H9 (cell line): ENCODE measurements around the gene NINJ1. TPM values are rescaled to one million over a fixed set of nuclear protein-coding genes. Genes with fewer than 3 reads are reported as not detected.
A peak's percentile ranks its signal among the peaks of the same experiment; 100 is the strongest.

Experiments used
- DNase-seq: peaks from one replicate; pipeline ENCODE4 v3.0.0-alpha.2; 2017
- H2AFZ ChIP-seq: one replicate; pipeline ENCODE4 v1.6.1; 2013; ENCODE audit warnings: mild to moderate bottlenecking, low read length, control low read depth, moderate library complexity
- H2AK5ac ChIP-seq: 2 replicates; pipeline ENCODE4 v1.6.1; 2013; ENCODE audit warnings: low read length, control low read depth, mixed read lengths; ENCODE audit not compliant: insufficient read length
- H2BK120ac ChIP-seq: one replicate; pipeline ENCODE4 v1.6.1; 2013; ENCODE audit warnings: low read depth, mild to moderate bottlenecking, low read length, control low read depth, inconsistent platforms; ENCODE audit not compliant: poor library complexity, severe bottlenecking
- H2BK12ac ChIP-seq: 2 replicates; pipeline ENCODE4 v1.6.1; 2013; ENCODE audit warnings: low read length, control low read depth, mixed read lengths, low read depth; ENCODE audit not compliant: insufficient read length
- H2BK15ac ChIP-seq: 2 replicates; pipeline ENCODE4 v1.6.1; 2013; ENCODE audit warnings: low read depth, low read length, control low read depth
- H2BK20ac ChIP-seq: one replicate; pipeline ENCODE4 v1.6.1; 2013; ENCODE audit warnings: low read depth, mild to moderate bottlenecking, low read length, control low read depth, inconsistent platforms; ENCODE audit not compliant: poor library complexity, severe bottlenecking
- H2BK5ac ChIP-seq: 2 replicates; pipeline ENCODE4 v1.6.1; 2013; ENCODE audit warnings: low read length, control low read depth, mixed read lengths; ENCODE audit not compliant: insufficient read length
- H3K14ac ChIP-seq: 2 replicates; pipeline ENCODE4 v1.6.1; 2013; ENCODE audit warnings: low read length, control low read depth; ENCODE audit not compliant: insufficient read depth
- H3K18ac ChIP-seq: 2 replicates; pipeline ENCODE4 v1.6.1; 2013; ENCODE audit warnings: low read depth, mild to moderate bottlenecking, mixed read lengths, low read length, control low read depth; ENCODE audit not compliant: insufficient read length
- H3K23ac ChIP-seq: 2 replicates; pipeline ENCODE4 v1.6.1; 2013; ENCODE audit warnings: low read length, control low read depth, mixed read lengths, low read depth; ENCODE audit not compliant: insufficient read length
- H3K23me2 ChIP-seq: 2 replicates; pipeline ENCODE4 v1.6.1; 2013; ENCODE audit warnings: low read depth, mild to moderate bottlenecking, mixed read lengths, low read length, control low read depth; ENCODE audit not compliant: insufficient read length, poor library complexity, severe bottlenecking
- H3K27ac ChIP-seq: 2 replicates; pipeline ENCODE4 v1.5.1; 2013; ENCODE audit warnings: low read length, control low read depth, mixed read lengths, low read depth; ENCODE audit not compliant: insufficient read length
- H3K27me3 ChIP-seq: 2 replicates; pipeline ENCODE4 v1.6.1; 2013; ENCODE audit warnings: low read length, control low read depth, inconsistent platforms; ENCODE audit not compliant: insufficient read depth
- H3K4ac ChIP-seq: 2 replicates; pipeline ENCODE4 v1.6.1; 2013; ENCODE audit warnings: low read depth, mild to moderate bottlenecking, control low read depth, inconsistent platforms, low read length, moderate library complexity
- H3K4me1 ChIP-seq: 2 replicates; pipeline ENCODE4 v1.6.1; 2013; ENCODE audit warnings: low read length, control low read depth, inconsistent platforms; ENCODE audit not compliant: insufficient read depth
- H3K4me2 ChIP-seq: 2 replicates; pipeline ENCODE4 v1.6.1; 2013; ENCODE audit warnings: low read length, control low read depth, mixed read lengths; ENCODE audit not compliant: insufficient read length, insufficient read depth
- H3K56ac ChIP-seq: 2 replicates; pipeline ENCODE4 v1.6.1; 2013; ENCODE audit warnings: low read depth, mild to moderate bottlenecking, mixed read lengths, low read length, control low read depth; ENCODE audit not compliant: insufficient read length
- H3K79me1 ChIP-seq: 2 replicates; pipeline ENCODE4 v1.6.1; 2013; ENCODE audit warnings: low read depth, mild to moderate bottlenecking, moderate library complexity, low read length, control low read depth, inconsistent platforms; ENCODE audit not compliant: insufficient read depth, poor library complexity, severe bottlenecking
- H3K79me2 ChIP-seq: 2 replicates; pipeline ENCODE4 v1.6.1; 2013; ENCODE audit warnings: low read length, control low read depth, inconsistent platforms; ENCODE audit not compliant: insufficient read depth
- H3K9ac ChIP-seq: 2 replicates; pipeline ENCODE4 v1.6.1; 2013; ENCODE audit warnings: low read length, control low read depth, mixed read lengths; ENCODE audit not compliant: insufficient read length; ENCODE audit errors: extremely low read depth
- H3K9me3 ChIP-seq: one replicate; pipeline ENCODE4 v1.6.1; 2013; ENCODE audit warnings: low read depth, low read length, inconsistent platforms; ENCODE audit not compliant: control insufficient read depth
- H3T11ph ChIP-seq: one replicate; pipeline ENCODE4 v1.6.1; 2013; ENCODE audit warnings: mild to moderate bottlenecking, low read length, control low read depth, inconsistent platforms
- H4K20me1 ChIP-seq: one replicate; pipeline ENCODE4 v1.6.1; 2013; ENCODE audit not compliant: control insufficient read depth, insufficient read length, insufficient read depth
- H4K5ac ChIP-seq: 2 replicates; pipeline ENCODE4 v1.6.1; 2013; ENCODE audit warnings: low read depth, mild to moderate bottlenecking, mixed read lengths, low read length, control low read depth; ENCODE audit not compliant: insufficient read length
- H4K8ac ChIP-seq: replicated peaks from 2 replicates; pipeline ENCODE4 v1.6.1; 2013; ENCODE audit warnings: low read length, control low read depth, mixed read lengths, low read depth; ENCODE audit not compliant: insufficient read length
- H4K91ac ChIP-seq: 2 replicates; pipeline ENCODE4 v1.6.1; 2013; ENCODE audit warnings: low read depth, mild to moderate bottlenecking, moderate library complexity, mixed read lengths, low read length, control low read depth; ENCODE audit not compliant: insufficient read length
- H3K27ac Mint-ChIP-seq, 3 experiments: 2 replicates in 2 of 3; 3 replicates in 1 of 3; pipeline ENCODE4 v1.8.0; 2020 to 2021; ENCODE audit warnings: mixed read lengths in 3 of 3, mild to moderate bottlenecking in 1 of 3, moderate library complexity in 1 of 3
- H3K27me3 Mint-ChIP-seq: 2 replicates; pipeline ENCODE4 v1.8.0; 2021; ENCODE audit warnings: low read depth, mild to moderate bottlenecking, moderate library complexity, mixed read lengths
- H3K36me3 Mint-ChIP-seq, 3 experiments: 2 replicates in 2 of 3; 3 replicates in 1 of 3; pipeline ENCODE4 v1.8.0; 2020 to 2021; ENCODE audit warnings: low read depth in 3 of 3, mixed read lengths in 3 of 3; ENCODE audit not compliant: insufficient read depth in 1 of 3
- H3K4me1 Mint-ChIP-seq, 2 experiments: 2 replicates each; pipeline ENCODE4 v1.8.0; 2020; ENCODE audit warnings: mixed read lengths in 2 of 2
- H3K4me3 Mint-ChIP-seq, 2 experiments: 2 replicates in 1 of 2; 3 replicates in 1 of 2; pipeline ENCODE4 v1.8.0; 2020 to 2021; ENCODE audit warnings: mild to moderate bottlenecking in 2 of 2, mixed read lengths in 2 of 2, moderate library complexity in 1 of 2
- H3K9me3 Mint-ChIP-seq, 2 experiments: 2 replicates in 1 of 2; 3 replicates in 1 of 2; pipeline ENCODE4 v1.8.0; 2020; ENCODE audit warnings: mild to moderate bottlenecking in 2 of 2, mixed read lengths in 2 of 2, moderate library complexity in 1 of 2
- WGBS: extraction: QIAGEN DNeasy Blood & Tissue Kit; methylation state at CpG from one replicate; pipeline ENCODE4 v1.1.7; 2013; ENCODE audit warnings: missing lambda C conversion rate, low lambda C conversion rate, mixed read lengths; ENCODE audit not compliant: insufficient read length; ENCODE audit errors: extremely low coverage; 5-methylcytosine and 5-hydroxymethylcytosine counted together
- total RNA-seq: library from RNA; stranded (reverse); gene quantifications from 2 replicates; pipeline ENCODE4 v1.2.1, GENCODE V29; 2021
- TF ChIP-seq, protein P1 (sequence below): fragments of 200-600 bp; sonication (generic); conservative IDR thresholded peaks from 3 replicates; pipeline ENCODE4 v1.8.0; 2021; ENCODE audit warnings: antibody characterized with exemption, mild to moderate bottlenecking

Gene NINJ1
- total RNA-seq, 1 experiment from 2014 or later, result 28.9 TPM

DNA sequence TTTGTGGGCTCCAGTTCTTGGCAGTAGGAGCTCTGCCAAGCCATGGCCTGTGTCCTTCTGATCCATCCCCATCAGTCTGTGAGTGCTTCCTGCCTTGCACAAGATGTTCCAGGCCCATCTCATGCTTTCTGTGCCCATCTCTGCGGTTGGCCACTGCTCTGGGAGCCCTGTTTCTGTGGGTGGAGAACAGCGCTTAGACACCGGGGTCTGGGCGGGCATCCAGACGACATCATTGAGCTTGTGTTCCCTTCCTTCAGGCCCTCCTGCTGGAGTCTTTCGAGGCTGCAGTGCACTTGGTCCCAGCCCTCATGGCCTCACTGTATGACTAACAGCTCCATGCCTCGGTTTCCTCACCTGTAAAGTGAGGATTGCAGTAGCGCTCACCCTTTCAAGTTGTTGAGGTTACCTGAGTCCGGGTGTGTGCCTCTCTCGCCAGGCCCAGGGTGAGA is 52.9 kb downstream of the NINJ1 start:
- WGBS, result no CpG with 5 or more reads among the region's 10 CpGs
- no peak for DNase-seq
- no peak overlapping the region for H3T11ph ChIP-seq
- no peak overlapping the region for H3K18ac ChIP-seq
- no peak overlapping the region for H3K4me2 ChIP-seq
- no peak overlapping the region for H4K91ac ChIP-seq
- Mint-ChIP-seq H3K9me3 (peaks cover 5 to 6% of the 10 kb centered on the region in 2 experiments; a peak in 3 of 5 replicates), H3K4me3 (no peak overlapping the region), H3K36me3 (peaks cover 7 to 12% (median 8%) of the 10 kb centered on the region in 3 experiments), H3K27me3 (no peaks in the 10 kb centered on the region), H3K27ac (peak overlapping the region in 1 of 3 experiments; percentile 27; a peak in 1 of 7 replicates), H3K4me1 (0 out of 4 replicates have a peak, but pooled peaks cover 0 to 3% of the 10 kb centered on the region in 2 experiments)
- H3K23me2 ChIP-seq, result no peaks in the 10 kb centered on the region
- H2BK5ac ChIP-seq, result no peak overlapping the region
- no peak overlapping the region for H3K23ac ChIP-seq
- no peaks in the 10 kb centered on the region for H3K79me2 ChIP-seq
- H2AFZ ChIP-seq, result no peak overlapping the region
- H3K27me3 ChIP-seq, result no peaks in the 10 kb centered on the region
- no peaks in the 10 kb centered on the region for H3K9me3 ChIP-seq
- no peaks in the 10 kb centered on the region for H3K79me1 ChIP-seq
- no peak overlapping the region for H3K4ac ChIP-seq
- H2BK20ac ChIP-seq, result no peak overlapping the region
- H3K56ac ChIP-seq, result no peak overlapping the region
- H3K9ac ChIP-seq, result no peak overlapping the region
- H3K27ac ChIP-seq, result no peak overlapping the region
- no peak overlapping the region for H4K5ac ChIP-seq
- H4K20me1 ChIP-seq, result no peaks in the 10 kb centered on the region
- no peak overlapping the region; the same call in 1 of the 2 replicates for H3K14ac ChIP-seq
- H2BK120ac ChIP-seq, result no peak overlapping the region
- no peak overlapping the region for H4K8ac ChIP-seq
- H3K4me1 ChIP-seq, result no peaks in the 10 kb centered on the region
- TF ChIP-seq, protein P1, sequence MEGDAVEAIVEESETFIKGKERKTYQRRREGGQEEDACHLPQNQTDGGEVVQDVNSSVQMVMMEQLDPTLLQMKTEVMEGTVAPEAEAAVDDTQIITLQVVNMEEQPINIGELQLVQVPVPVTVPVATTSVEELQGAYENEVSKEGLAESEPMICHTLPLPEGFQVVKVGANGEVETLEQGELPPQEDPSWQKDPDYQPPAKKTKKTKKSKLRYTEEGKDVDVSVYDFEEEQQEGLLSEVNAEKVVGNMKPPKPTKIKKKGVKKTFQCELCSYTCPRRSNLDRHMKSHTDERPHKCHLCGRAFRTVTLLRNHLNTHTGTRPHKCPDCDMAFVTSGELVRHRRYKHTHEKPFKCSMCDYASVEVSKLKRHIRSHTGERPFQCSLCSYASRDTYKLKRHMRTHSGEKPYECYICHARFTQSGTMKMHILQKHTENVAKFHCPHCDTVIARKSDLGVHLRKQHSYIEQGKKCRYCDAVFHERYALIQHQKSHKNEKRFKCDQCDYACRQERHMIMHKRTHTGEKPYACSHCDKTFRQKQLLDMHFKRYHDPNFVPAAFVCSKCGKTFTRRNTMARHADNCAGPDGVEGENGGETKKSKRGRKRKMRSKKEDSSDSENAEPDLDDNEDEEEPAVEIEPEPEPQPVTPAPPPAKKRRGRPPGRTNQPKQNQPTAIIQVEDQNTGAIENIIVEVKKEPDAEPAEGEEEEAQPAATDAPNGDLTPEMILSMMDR, result no peak
- no peak overlapping the region for H2BK12ac ChIP-seq
- no peak overlapping the region for H2AK5ac ChIP-seq
- no peak overlapping the region for H2BK15ac ChIP-seq
